GM12865 (cell line): ENCODE measurements around the gene SEL1L2.

Experiments
- DNase-seq: peaks from one replicate; pipeline ENCODE4 v3.0.0; 2010; ENCODE audit warnings: low read depth
- H3K4me3 ChIP-seq: 2 replicates; pipeline ENCODE4 v1.5.1; 2011; ENCODE audit warnings: mild to moderate bottlenecking, low read depth, low read length, control low read depth
- CTCF ChIP-seq: IDR thresholded peaks from 2 replicates; pipeline ENCODE4 v1.5.1; 2011; ENCODE audit warnings: low read length, control low read depth, low read depth, inconsistent platforms; ENCODE audit not compliant: insufficient read depth; ENCODE audit errors: missing control alignments

The SEL1L2 gene

GRCh38 chr20:13915284-13915683, 75.1 kb downstream of the SEL1L2 start:
- no peak for DNase-seq
- H3K4me3 ChIP-seq = no peak overlapping the region
- TF ChIP-seq CTCF = no peak

DNA sequence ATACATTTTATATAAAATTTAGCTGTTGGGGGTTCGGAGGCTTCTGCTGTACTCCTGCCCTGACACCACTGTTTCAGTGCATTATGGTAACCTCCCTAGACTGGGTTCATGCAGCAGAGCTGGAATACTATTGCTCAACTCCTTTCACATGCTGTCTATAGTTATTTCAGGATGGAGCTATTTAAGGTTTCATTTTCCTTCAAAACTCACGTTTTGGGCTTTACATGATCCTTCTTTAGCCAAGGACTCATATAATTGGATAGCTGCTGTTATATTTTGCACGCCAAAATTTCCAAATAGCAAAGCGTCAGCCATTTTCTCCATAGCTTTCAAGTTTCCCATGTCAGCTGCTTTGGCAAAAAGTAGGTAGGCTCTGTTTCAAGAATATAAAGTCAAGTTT, 76.8 kb downstream of the SEL1L2 start:
- no peak overlapping the region for H3K4me3 ChIP-seq
- TF ChIP-seq CTCF = no peak
- no peak for DNase-seq

DNA sequence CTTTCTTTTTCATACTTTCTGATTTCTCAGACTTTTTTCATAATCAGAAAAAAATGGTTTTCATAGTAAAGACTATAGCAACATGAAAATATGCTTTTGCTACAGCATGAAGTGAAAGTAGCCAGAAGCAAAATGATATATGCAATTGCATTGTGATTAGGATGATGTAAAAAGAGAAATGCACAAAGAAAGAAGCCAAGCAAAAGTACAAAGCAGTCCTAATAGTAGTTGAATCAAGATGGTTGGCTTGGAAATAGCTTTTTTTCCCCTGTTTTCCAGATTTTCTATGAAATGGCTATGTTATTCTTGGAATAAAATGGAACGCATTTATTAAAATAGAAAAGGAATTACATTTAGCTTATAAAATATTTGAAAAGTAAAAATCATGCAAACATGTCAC, 77.3 kb downstream of the SEL1L2 start:
- no peak for DNase-seq
- TF ChIP-seq CTCF = no peak
- no peak overlapping the region for H3K4me3 ChIP-seq

GRCh38 chr20:13910492-13910891, 79.9 kb downstream of the SEL1L2 start:
- no peak for DNase-seq
- TF ChIP-seq CTCF = no peak

GRCh38 chr20:13909067-13909466, 81.3 kb downstream of the SEL1L2 start:
- no peak for DNase-seq
- no peak overlapping the region for H3K4me3 ChIP-seq
- no peak for TF ChIP-seq CTCF

More at GRCh38 chr20:13910492-13910891, 79.9 kb downstream of the SEL1L2 start:
- H3K4me3 ChIP-seq = no peak overlapping the region

- H3K4me3 ChIP-seq = no peak overlapping the region
- DNase-seq = no peak
- TF ChIP-seq CTCF = no peak
Observed at GRCh38 chr20:13904766-13905165, 85.6 kb downstream of the SEL1L2 start.

DNA sequence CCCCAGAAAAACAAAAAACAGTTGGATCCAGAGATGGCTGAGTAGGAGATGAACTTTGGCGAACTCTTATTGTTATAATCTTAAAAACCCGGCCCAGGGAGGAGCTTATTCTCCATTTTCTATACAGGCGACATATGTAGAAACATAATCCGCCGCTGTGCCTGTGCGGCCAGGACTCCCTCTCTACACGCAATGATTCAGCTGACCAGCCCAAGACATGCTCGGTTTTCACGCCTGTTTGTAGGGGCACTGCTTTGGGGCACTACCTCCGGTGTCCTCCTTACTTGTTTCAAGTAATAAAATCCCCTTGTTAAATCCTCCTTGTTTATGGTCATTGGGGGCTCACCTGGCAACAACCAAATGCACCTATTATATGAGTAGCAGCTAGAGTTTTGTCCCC, 89.9 kb downstream of the SEL1L2 start:
- TF ChIP-seq CTCF = no peak
- no peak for DNase-seq
- H3K4me3 ChIP-seq = no peak overlapping the region
